ENCODE results near the gene TBC1D22B.
"Not testable (repeated sequence)": the region's sequence is repeated elsewhere in the genome, so short reads cannot be mapped to it uniquely, and the experiment has no call there.

The TBC1D22B gene

GRCh38 chr6:37303891-37304503 lies 46.4 kb downstream of the TBC1D22B start:
- Histone ChIP-seq H3K36me3 (ENCODE audit: insufficient read depth, low read length) (no peaks in the 10 kb centered on the region), H3K4me3 (ENCODE audit: low read depth, low read length) (no peak overlapping the region), H3K4me1 (ENCODE audit: control insufficient read depth, insufficient read depth, low read length, unreplicated experiment) (no peaks in the 10 kb centered on the region), H2AFZ (ENCODE audit: low read length, unreplicated experiment) (no peak overlapping the region), H3K27ac (ENCODE audit: low read depth, low read length) (no peak overlapping the region), H3K27me3 (ENCODE audit: insufficient read depth, low read length) (no peaks in the 10 kb centered on the region), H3K79me2 (ENCODE audit: control insufficient read depth, insufficient read depth, low read length, unreplicated experiment) (no peaks in the 10 kb centered on the region)

GRCh38 chr6:37304766-37305165 lies 47.2 kb downstream of the TBC1D22B start:
- no peaks in the 10 kb centered on the region for H3K4me1 ChIP-seq (ENCODE audit: control insufficient read depth, insufficient read depth, low read length, unreplicated experiment)
- H3K4me3 ChIP-seq (ENCODE audit: low read depth, low read length) = no peak overlapping the region
- H2AFZ ChIP-seq (ENCODE audit: low read length, unreplicated experiment) = no peak overlapping the region
- no peaks in the 10 kb centered on the region for H3K36me3 ChIP-seq (ENCODE audit: insufficient read depth, low read length)
- no peaks in the 10 kb centered on the region for H3K79me2 ChIP-seq (ENCODE audit: control insufficient read depth, insufficient read depth, low read length, unreplicated experiment)
- H3K27me3 ChIP-seq (ENCODE audit: insufficient read depth, low read length) = no peaks in the 10 kb centered on the region
- no peak overlapping the region for H3K27ac ChIP-seq (ENCODE audit: low read depth, low read length)

GRCh38 chr6:37305841-37306425 lies 48.4 kb downstream of the TBC1D22B start:
- H3K4me1 ChIP-seq (ENCODE audit: control insufficient read depth, insufficient read depth, low read length, unreplicated experiment) = no peaks in the 10 kb centered on the region
- no peak overlapping the region for H2AFZ ChIP-seq (ENCODE audit: low read length, unreplicated experiment)
- no peaks in the 10 kb centered on the region for H3K36me3 ChIP-seq (ENCODE audit: insufficient read depth, low read length)

GRCh38 chr6:37306624-37307222 lies 49.2 kb downstream of the TBC1D22B start:
- Histone ChIP-seq H3K27me3 (ENCODE audit: insufficient read depth, low read length) (no peaks in the 10 kb centered on the region), H3K27ac (ENCODE audit: low read depth, low read length) (no peak overlapping the region), H3K79me2 (ENCODE audit: control insufficient read depth, insufficient read depth, low read length, unreplicated experiment) (no peaks in the 10 kb centered on the region), H3K4me3 (ENCODE audit: low read depth, low read length) (no peak overlapping the region), H2AFZ (ENCODE audit: low read length, unreplicated experiment) (no peak overlapping the region), H3K4me1 (ENCODE audit: control insufficient read depth, insufficient read depth, low read length, unreplicated experiment) (peaks cover under 1% of the 10 kb centered on the region), H3K36me3 (ENCODE audit: insufficient read depth, low read length) (no peaks in the 10 kb centered on the region)

More at GRCh38 chr6:37305841-37306425, 48.4 kb downstream of the TBC1D22B start:
- H3K79me2 ChIP-seq (ENCODE audit: control insufficient read depth, insufficient read depth, low read length, unreplicated experiment) = no peaks in the 10 kb centered on the region
- no peaks in the 10 kb centered on the region for H3K27me3 ChIP-seq (ENCODE audit: insufficient read depth, low read length)
- H3K4me3 ChIP-seq (ENCODE audit: low read depth, low read length) = no peak overlapping the region
- H3K27ac ChIP-seq (ENCODE audit: low read depth, low read length) = no peak overlapping the region

GRCh38 chr6:37307484-37307883 lies 49.9 kb downstream of the TBC1D22B start:
- H3K4me3 ChIP-seq (ENCODE audit: low read depth, low read length); H3K4me1 ChIP-seq (ENCODE audit: control insufficient read depth, insufficient read depth, low read length, unreplicated experiment); H3K27me3 ChIP-seq (ENCODE audit: insufficient read depth, low read length); H3K36me3 ChIP-seq (ENCODE audit: insufficient read depth, low read length); H2AFZ ChIP-seq (ENCODE audit: low read length, unreplicated experiment); H3K79me2 ChIP-seq (ENCODE audit: control insufficient read depth, insufficient read depth, low read length, unreplicated experiment); H3K27ac ChIP-seq (ENCODE audit: low read depth, low read length): not testable (repeated sequence)

GRCh38 chr6:37308069-37308815 lies 50.7 kb downstream of the TBC1D22B start:
- Histone ChIP-seq H3K27me3 (ENCODE audit: insufficient read depth, low read length) (no peaks in the 10 kb centered on the region), H2AFZ (ENCODE audit: low read length, unreplicated experiment) (no peak overlapping the region), H3K27ac (ENCODE audit: low read depth, low read length) (no peak overlapping the region), H3K4me3 (ENCODE audit: low read depth, low read length) (no peak overlapping the region), H3K79me2 (ENCODE audit: control insufficient read depth, insufficient read depth, low read length, unreplicated experiment) (no peaks in the 10 kb centered on the region), H3K4me1 (ENCODE audit: control insufficient read depth, insufficient read depth, low read length, unreplicated experiment) (peaks cover 8% of the 10 kb centered on the region), H3K36me3 (ENCODE audit: insufficient read depth, low read length) (no peaks in the 10 kb centered on the region)

- H3K4me1 ChIP-seq (ENCODE audit: control insufficient read depth, insufficient read depth, low read length, unreplicated experiment) = peaks cover 8% of the 10 kb centered on the region
- no peak overlapping the region for H3K4me3 ChIP-seq (ENCODE audit: low read depth, low read length)
- H2AFZ ChIP-seq (ENCODE audit: low read length, unreplicated experiment) = no peak overlapping the region
- no peak overlapping the region for H3K27ac ChIP-seq (ENCODE audit: low read depth, low read length)
- H3K36me3 ChIP-seq (ENCODE audit: insufficient read depth, low read length) = 0 out of 2 replicates have a peak, but pooled peaks cover 3% of the 10 kb centered on the region
- H3K27me3 ChIP-seq (ENCODE audit: insufficient read depth, low read length) = no peaks in the 10 kb centered on the region
- H3K79me2 ChIP-seq (ENCODE audit: control insufficient read depth, insufficient read depth, low read length, unreplicated experiment) = no peaks in the 10 kb centered on the region
These were observed 51.5 kb downstream of the TBC1D22B start for GRCh38 chr6:37309046-37309445.

GRCh38 chr6:37309692-37310091 lies 52.1 kb downstream of the TBC1D22B start:
- H3K4me1 ChIP-seq (ENCODE audit: control insufficient read depth, insufficient read depth, low read length, unreplicated experiment) = peaks cover 8% of the 10 kb centered on the region
- no peak overlapping the region for H3K4me3 ChIP-seq (ENCODE audit: low read depth, low read length)
- H3K36me3 ChIP-seq (ENCODE audit: insufficient read depth, low read length) = 0 out of 2 replicates have a peak, but pooled peaks cover 3% of the 10 kb centered on the region
- no peaks in the 10 kb centered on the region for H3K27me3 ChIP-seq (ENCODE audit: insufficient read depth, low read length)
- H3K27ac ChIP-seq (ENCODE audit: low read depth, low read length) = no peak overlapping the region
- H3K79me2 ChIP-seq (ENCODE audit: control insufficient read depth, insufficient read depth, low read length, unreplicated experiment) = no peaks in the 10 kb centered on the region
- no peak overlapping the region for H2AFZ ChIP-seq (ENCODE audit: low read length, unreplicated experiment)

GRCh38 chr6:37310966-37311365 lies 53.4 kb downstream of the TBC1D22B start:
- Histone ChIP-seq H3K4me1 (ENCODE audit: control insufficient read depth, insufficient read depth, low read length, unreplicated experiment) (peaks cover 8% of the 10 kb centered on the region), H3K79me2 (ENCODE audit: control insufficient read depth, insufficient read depth, low read length, unreplicated experiment) (no peaks in the 10 kb centered on the region), H3K4me3 (ENCODE audit: low read depth, low read length) (no peak overlapping the region), H2AFZ (ENCODE audit: low read length, unreplicated experiment) (no peak overlapping the region), H3K27me3 (ENCODE audit: insufficient read depth, low read length) (no peaks in the 10 kb centered on the region), H3K36me3 (ENCODE audit: insufficient read depth, low read length) (0 out of 2 replicates have a peak, but pooled peaks cover 7% of the 10 kb centered on the region), H3K27ac (ENCODE audit: low read depth, low read length) (no peak overlapping the region)

- 0 out of 2 replicates have a peak, but pooled peaks cover 14% of the 10 kb centered on the region for H3K36me3 ChIP-seq (ENCODE audit: insufficient read depth, low read length)
- no peak overlapping the region for H3K4me3 ChIP-seq (ENCODE audit: low read depth, low read length)
- no peaks in the 10 kb centered on the region for H3K27me3 ChIP-seq (ENCODE audit: insufficient read depth, low read length)
- H3K27ac ChIP-seq (ENCODE audit: low read depth, low read length) = no peak overlapping the region
- no peak overlapping the region for H2AFZ ChIP-seq (ENCODE audit: low read length, unreplicated experiment)
- H3K79me2 ChIP-seq (ENCODE audit: control insufficient read depth, insufficient read depth, low read length, unreplicated experiment) = no peaks in the 10 kb centered on the region
- peaks cover 8% of the 10 kb centered on the region for H3K4me1 ChIP-seq (ENCODE audit: control insufficient read depth, insufficient read depth, low read length, unreplicated experiment)
These were observed 54.3 kb downstream of the TBC1D22B start for GRCh38 chr6:37311741-37312473.
